ENCODE results near the gene B9D2. TPM values are rescaled to one million over a fixed set of nuclear protein-coding genes. Genes with fewer than 3 reads are reported as not detected.
"Not testable (repeated sequence)": the region's sequence is repeated elsewhere in the genome, so short reads cannot be mapped to it uniquely, and the experiment has no call there.

B9D2 gene
- polyA plus RNA-seq, 1 donor from 2014 or later = 15.9 TPM

DNA sequence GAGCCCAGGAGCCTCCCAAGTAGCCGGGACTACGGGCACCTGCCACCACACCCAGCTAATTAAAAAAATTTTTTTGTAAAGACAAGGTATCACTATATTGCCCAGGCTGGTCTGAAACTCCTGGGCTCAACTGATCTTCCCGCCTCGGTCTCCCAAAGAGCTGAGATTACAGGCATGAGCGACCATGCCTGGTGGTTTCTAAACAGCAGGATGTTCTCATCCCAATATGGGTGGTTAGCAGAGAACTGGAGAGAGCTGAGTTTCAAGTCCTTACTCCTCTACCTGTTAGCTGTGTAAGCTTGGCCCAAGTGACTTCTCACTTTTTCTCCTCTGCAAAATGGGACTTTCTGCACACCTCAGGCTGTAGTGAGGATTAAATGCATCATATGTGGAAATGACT is 20.4 kb upstream of the B9D2 start:
- no peak overlapping the region for H3K27ac ChIP-seq (ENCODE audit: low read length)
- no peaks in the 10 kb centered on the region for H4K20me1 ChIP-seq (ENCODE audit: insufficient read depth)
- H3F3A ChIP-seq (ENCODE audit: insufficient read depth, low read length, poor library complexity, severe bottlenecking) = no peaks in the 10 kb centered on the region
- no peaks in the 10 kb centered on the region for H3K36me3 ChIP-seq (ENCODE audit: insufficient read depth, low read length)
- no peak overlapping the region for H3K9ac ChIP-seq (ENCODE audit: low read length)
- no peaks in the 10 kb centered on the region for H3K79me2 ChIP-seq (replicated peaks; ENCODE audit: insufficient read depth, low read length)
- H3K4me3 ChIP-seq (ENCODE audit: low read length) = no peak overlapping the region
- H3K4me2 ChIP-seq (ENCODE audit: low read length) = no peak overlapping the region
- H3K27me3 ChIP-seq (ENCODE audit: insufficient read depth, low read depth, low read length) = no peaks in the 10 kb centered on the region
- H3K9me2 ChIP-seq (ENCODE audit: insufficient read depth, low read length) = no peaks in the 10 kb centered on the region
- TF ChIP-seq EZH2 (IDR thresholded peaks at IDR 0.05; ENCODE audit: borderline replicate concordance, insufficient read depth, low read length, poor library complexity, severe bottlenecking) (no peak), SMC3 (conservative IDR thresholded peaks at IDR 0.05; ENCODE audit: poor library complexity) (no peak), MXI1 (conservative IDR thresholded peaks at IDR 0.05; ENCODE audit: poor library complexity, severe bottlenecking) (no peak), POLR2AphosphoS5 (IDR thresholded peaks at IDR 0.05) (no peak), TAF1 (IDR thresholded peaks at IDR 0.05; ENCODE audit: low read depth) (no peak), EP300 (conservative IDR thresholded peaks at IDR 0.05; ENCODE audit: poor library complexity, severe bottlenecking) (no peak), RAD21 (conservative IDR thresholded peaks at IDR 0.05) (no peak)
- TF ChIP-seq, protein P1, sequence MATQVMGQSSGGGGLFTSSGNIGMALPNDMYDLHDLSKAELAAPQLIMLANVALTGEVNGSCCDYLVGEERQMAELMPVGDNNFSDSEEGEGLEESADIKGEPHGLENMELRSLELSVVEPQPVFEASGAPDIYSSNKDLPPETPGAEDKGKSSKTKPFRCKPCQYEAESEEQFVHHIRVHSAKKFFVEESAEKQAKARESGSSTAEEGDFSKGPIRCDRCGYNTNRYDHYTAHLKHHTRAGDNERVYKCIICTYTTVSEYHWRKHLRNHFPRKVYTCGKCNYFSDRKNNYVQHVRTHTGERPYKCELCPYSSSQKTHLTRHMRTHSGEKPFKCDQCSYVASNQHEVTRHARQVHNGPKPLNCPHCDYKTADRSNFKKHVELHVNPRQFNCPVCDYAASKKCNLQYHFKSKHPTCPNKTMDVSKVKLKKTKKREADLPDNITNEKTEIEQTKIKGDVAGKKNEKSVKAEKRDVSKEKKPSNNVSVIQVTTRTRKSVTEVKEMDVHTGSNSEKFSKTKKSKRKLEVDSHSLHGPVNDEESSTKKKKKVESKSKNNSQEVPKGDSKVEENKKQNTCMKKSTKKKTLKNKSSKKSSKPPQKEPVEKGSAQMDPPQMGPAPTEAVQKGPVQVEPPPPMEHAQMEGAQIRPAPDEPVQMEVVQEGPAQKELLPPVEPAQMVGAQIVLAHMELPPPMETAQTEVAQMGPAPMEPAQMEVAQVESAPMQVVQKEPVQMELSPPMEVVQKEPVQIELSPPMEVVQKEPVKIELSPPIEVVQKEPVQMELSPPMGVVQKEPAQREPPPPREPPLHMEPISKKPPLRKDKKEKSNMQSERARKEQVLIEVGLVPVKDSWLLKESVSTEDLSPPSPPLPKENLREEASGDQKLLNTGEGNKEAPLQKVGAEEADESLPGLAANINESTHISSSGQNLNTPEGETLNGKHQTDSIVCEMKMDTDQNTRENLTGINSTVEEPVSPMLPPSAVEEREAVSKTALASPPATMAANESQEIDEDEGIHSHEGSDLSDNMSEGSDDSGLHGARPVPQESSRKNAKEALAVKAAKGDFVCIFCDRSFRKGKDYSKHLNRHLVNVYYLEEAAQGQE (IDR thresholded peaks at IDR 0.05; ENCODE audit: borderline replicate concordance) = no peak
- TF ChIP-seq, protein P2, sequence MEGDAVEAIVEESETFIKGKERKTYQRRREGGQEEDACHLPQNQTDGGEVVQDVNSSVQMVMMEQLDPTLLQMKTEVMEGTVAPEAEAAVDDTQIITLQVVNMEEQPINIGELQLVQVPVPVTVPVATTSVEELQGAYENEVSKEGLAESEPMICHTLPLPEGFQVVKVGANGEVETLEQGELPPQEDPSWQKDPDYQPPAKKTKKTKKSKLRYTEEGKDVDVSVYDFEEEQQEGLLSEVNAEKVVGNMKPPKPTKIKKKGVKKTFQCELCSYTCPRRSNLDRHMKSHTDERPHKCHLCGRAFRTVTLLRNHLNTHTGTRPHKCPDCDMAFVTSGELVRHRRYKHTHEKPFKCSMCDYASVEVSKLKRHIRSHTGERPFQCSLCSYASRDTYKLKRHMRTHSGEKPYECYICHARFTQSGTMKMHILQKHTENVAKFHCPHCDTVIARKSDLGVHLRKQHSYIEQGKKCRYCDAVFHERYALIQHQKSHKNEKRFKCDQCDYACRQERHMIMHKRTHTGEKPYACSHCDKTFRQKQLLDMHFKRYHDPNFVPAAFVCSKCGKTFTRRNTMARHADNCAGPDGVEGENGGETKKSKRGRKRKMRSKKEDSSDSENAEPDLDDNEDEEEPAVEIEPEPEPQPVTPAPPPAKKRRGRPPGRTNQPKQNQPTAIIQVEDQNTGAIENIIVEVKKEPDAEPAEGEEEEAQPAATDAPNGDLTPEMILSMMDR (IDR thresholded peaks at IDR 0.05; ENCODE audit: poor library complexity, severe bottlenecking) = no peak
- no peaks in the 10 kb centered on the region for H3K9me3 ChIP-seq (ENCODE audit: low read length)
- H2AFZ ChIP-seq (ENCODE audit: low read depth, low read length) = no peak overlapping the region

DNA sequence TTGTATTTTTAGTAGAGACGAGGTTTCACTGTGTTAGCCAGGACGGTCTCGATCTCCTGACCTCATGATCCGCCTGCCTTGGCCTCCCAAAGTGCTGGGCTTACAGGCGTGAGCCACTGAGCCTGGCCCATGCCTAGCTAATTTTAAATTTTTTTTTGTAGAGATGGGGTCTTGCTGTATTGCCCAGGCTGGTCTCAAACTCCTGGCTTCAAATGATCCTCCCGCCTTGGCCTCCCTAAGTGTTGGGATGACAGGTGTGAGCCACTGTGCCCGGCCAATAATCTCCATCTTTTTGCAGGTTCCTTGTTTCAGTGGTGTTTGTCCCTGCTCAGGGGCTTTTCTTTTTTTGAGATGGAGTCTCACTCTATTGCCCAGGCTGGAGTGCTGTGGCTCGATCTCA is 17.6 kb upstream of the B9D2 start:
- not testable (repeated sequence) for H3K9me2 ChIP-seq (ENCODE audit: insufficient read depth, low read length); H2AFZ ChIP-seq (ENCODE audit: low read depth, low read length); H3K9ac ChIP-seq (ENCODE audit: low read length); H3K79me2 ChIP-seq (replicated peaks; ENCODE audit: insufficient read depth, low read length); H3K36me3 ChIP-seq (ENCODE audit: insufficient read depth, low read length); H3F3A ChIP-seq (ENCODE audit: insufficient read depth, low read length, poor library complexity, severe bottlenecking); H3K27ac ChIP-seq (ENCODE audit: low read length); H3K9me3 ChIP-seq (ENCODE audit: low read length); H3K4me2 ChIP-seq (ENCODE audit: low read length); H4K20me1 ChIP-seq (ENCODE audit: insufficient read depth); H3K4me3 ChIP-seq (ENCODE audit: low read length); H3K27me3 ChIP-seq (ENCODE audit: insufficient read depth, low read depth, low read length)
